Esophagus squamous epithelium (tissue), 4 donors: ENCODE data around the gene SLC25A34.

Experiments used
- POLR2A ChIP-seq, 4 donors: fragments of 450-650 bp; IDR thresholded peaks; one replicate each; pipeline ENCODE4 v1.6.1; 2017; ENCODE audit warnings: antibody characterized with exemption in 4 of 4, mild to moderate bottlenecking in 4 of 4, moderate library complexity in 3 of 4
- TF ChIP-seq, protein P1 (sequence below), 6 experiments: fragments of 450-650 bp in 4 of 6; fragments of 200-600 bp in 2 of 6; sonication (generic) in 2 of 6; IDR thresholded peaks; one replicate each; pipeline ENCODE4 v1.5.1; 2016 to 2019; ENCODE audit warnings: antibody characterized with exemption in 6 of 6, mild to moderate bottlenecking in 4 of 6, moderate library complexity in 4 of 6

DNA sequence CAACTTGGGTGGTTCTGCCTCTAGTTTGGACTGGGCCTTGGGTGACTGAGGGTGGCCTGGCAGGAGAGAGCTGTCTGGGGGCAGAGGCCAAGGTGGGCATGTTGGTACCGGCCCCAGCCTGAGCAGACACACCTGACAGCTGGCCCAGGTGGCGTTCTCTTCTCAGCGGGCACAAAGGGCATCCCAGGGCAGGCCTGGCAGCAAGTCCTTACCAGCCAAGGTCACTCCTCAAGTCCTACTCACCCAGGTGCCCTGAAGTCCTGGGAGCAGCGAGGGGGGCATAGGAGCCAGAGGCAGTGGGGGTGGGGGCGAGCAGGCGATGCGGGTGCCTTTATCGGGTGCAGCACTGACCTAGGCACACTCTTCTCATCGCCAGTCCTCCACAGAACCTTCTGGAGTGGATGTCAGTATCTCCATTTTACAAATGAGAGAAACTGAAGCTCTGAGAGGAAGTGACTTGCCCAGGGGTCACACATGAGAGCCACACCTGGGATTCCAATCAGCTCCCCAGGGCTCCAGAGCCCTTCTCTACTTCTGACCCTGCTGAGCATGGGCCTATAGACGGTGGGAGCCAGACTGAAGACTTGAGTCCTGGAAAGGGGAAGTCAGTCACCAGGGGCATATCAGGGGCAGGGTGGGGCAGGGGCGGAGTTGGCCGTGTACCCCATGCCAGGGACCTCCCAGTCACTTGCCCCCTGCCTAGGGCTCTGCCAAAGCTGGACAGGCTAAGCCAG, 587 bp upstream of the SLC25A34 start:
- TF ChIP-seq, protein P1, sequence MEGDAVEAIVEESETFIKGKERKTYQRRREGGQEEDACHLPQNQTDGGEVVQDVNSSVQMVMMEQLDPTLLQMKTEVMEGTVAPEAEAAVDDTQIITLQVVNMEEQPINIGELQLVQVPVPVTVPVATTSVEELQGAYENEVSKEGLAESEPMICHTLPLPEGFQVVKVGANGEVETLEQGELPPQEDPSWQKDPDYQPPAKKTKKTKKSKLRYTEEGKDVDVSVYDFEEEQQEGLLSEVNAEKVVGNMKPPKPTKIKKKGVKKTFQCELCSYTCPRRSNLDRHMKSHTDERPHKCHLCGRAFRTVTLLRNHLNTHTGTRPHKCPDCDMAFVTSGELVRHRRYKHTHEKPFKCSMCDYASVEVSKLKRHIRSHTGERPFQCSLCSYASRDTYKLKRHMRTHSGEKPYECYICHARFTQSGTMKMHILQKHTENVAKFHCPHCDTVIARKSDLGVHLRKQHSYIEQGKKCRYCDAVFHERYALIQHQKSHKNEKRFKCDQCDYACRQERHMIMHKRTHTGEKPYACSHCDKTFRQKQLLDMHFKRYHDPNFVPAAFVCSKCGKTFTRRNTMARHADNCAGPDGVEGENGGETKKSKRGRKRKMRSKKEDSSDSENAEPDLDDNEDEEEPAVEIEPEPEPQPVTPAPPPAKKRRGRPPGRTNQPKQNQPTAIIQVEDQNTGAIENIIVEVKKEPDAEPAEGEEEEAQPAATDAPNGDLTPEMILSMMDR (IDR thresholded peaks at IDR 0.05) = no peak
- no peak for TF ChIP-seq POLR2A (IDR thresholded peaks at IDR 0.05)
